ENCODE data around the gene KAZALD1. TPM values are rescaled to one million over a fixed set of nuclear protein-coding genes. Genes with fewer than 3 reads are reported as not detected.

Gene KAZALD1
- polyA plus RNA-seq, 1 of the 3 experiments (the other 2 are of a cell fraction), result 3.0 TPM

GRCh38 chr10:101067356-101068083, 5.7 kb downstream of the KAZALD1 start (continued):
- no peak for TF ChIP-seq NRF1 (IDR thresholded peaks at IDR 0.05; ENCODE audit: low read depth, low read length)
- TF ChIP-seq MAX (IDR thresholded peaks at IDR 0.05; ENCODE audit: low read depth), result peak; percentile 50; the same call in 1 of the 2 replicates
- peak; percentile 84 for TF ChIP-seq CTCF (IDR thresholded peaks at IDR 0.05)
- TF ChIP-seq TAF1 (IDR thresholded peaks at IDR 0.05; ENCODE audit: borderline replicate concordance, low read depth, low read length), result no peak
- peak; percentile 86 for TF ChIP-seq RAD21 (IDR thresholded peaks at IDR 0.05; ENCODE audit: low read length)
- TF ChIP-seq SMC3 (IDR thresholded peaks at IDR 0.05; ENCODE audit: low read depth, low read length), result peak; percentile 96
- peak; percentile 42; the same call in 1 of the 2 replicates for TF ChIP-seq TCF12 (IDR thresholded peaks at IDR 0.05)

GRCh38 chr10:101069441-101069840, 7.7 kb downstream of the KAZALD1 start:
- H3K79me2 ChIP-seq (ENCODE audit: insufficient read depth), result no peaks in the 10 kb centered on the region
- WGBS (ENCODE audit: low lambda C conversion rate), result 87% methylated on average over 5 of the region's 5 CpGs
- ChIA-PET CTCF (interaction anchor here (0.6 to 18.9 kb wide), 12 partner anchors 9 to 143 kb away, joined by 3 to 234 read pairs (median 20); partner anchors contain the start of genes PDZD7 and SFXN3), POLR2A (no interaction called here)
- peaks cover 4% of the 10 kb centered on the region for H3F3A ChIP-seq (replicated peaks; ENCODE audit: insufficient read depth)
- no peak overlapping the region for H3K4me3 ChIP-seq (ENCODE audit: low read depth in 2 of 2, low read length in 1 of 2)
- H3K9ac ChIP-seq, result no peak overlapping the region
- no peak overlapping the region for H2AFZ ChIP-seq (ENCODE audit: low read depth)
- 0 out of 2 replicates have a peak, but pooled peaks cover 12% of the 10 kb centered on the region for H3K27me3 ChIP-seq (ENCODE audit: insufficient read depth)
- H3K36me3 ChIP-seq (replicated peaks in 1 of 2; ENCODE audit: control insufficient read depth in 1 of 2, insufficient read depth in 2 of 2, low read length in 1 of 2), result no peaks in the 10 kb centered on the region
- H3K9me2 ChIP-seq, result no peaks in the 10 kb centered on the region
- DNase-seq, result no peak
- peaks cover 0 to 15% of the 10 kb centered on the region in 2 experiments; a peak in 1 of 4 replicates for H3K4me1 ChIP-seq (ENCODE audit: control insufficient read depth in 1 of 2, insufficient read depth in 2 of 2, low read depth in 1 of 2, low read length in 1 of 2)
- H4K20me1 ChIP-seq (ENCODE audit: insufficient read depth), result no peaks in the 10 kb centered on the region
- no peak overlapping the region for H3K27ac ChIP-seq (ENCODE audit: low read depth in 2 of 2, low read length in 1 of 2)
- no peak overlapping the region for H3K4me2 ChIP-seq
- no peak for TF ChIP-seq GABPA (IDR thresholded peaks at IDR 0.05; ENCODE audit: low read depth)
- no peak for TF ChIP-seq EZH2phosphoT487 (IDR thresholded peaks at IDR 0.05; ENCODE audit: borderline replicate concordance, low read depth)
- H3K9me3 ChIP-seq, result no peaks in the 10 kb centered on the region

- no CpG with 5 or more reads among the region's 3 CpGs for WGBS (ENCODE audit: low lambda C conversion rate)
- POLR2A ChIA-PET, result no interaction called here
- TF ChIP-seq TCF12 (IDR thresholded peaks at IDR 0.05) (no peak), REST (IDR thresholded peaks at IDR 0.05; ENCODE audit: low read depth, low read length) (no peak), GABPA (IDR thresholded peaks at IDR 0.05; ENCODE audit: low read depth) (no peak), USF2 (IDR thresholded peaks at IDR 0.05; ENCODE audit: borderline replicate concordance, low read depth, low read length) (no peak), CTCF (IDR thresholded peaks at IDR 0.05) (no peak), TAF1 (IDR thresholded peaks at IDR 0.05; ENCODE audit: borderline replicate concordance, low read depth, low read length) (no peak), SMC3 (IDR thresholded peaks at IDR 0.05; ENCODE audit: low read depth, low read length) (no peak), POLR2AphosphoS5 (IDR thresholded peaks at IDR 0.05; ENCODE audit: low read depth, low read length) (no peak), RAD21 (IDR thresholded peaks at IDR 0.05; ENCODE audit: low read length) (no peak)
Observed at GRCh38 chr10:101070098-101070497, 8.3 kb downstream of the KAZALD1 start.

More at GRCh38 chr10:101070098-101070497, 8.3 kb downstream of the KAZALD1 start:
- Histone ChIP-seq H3K27me3 (ENCODE audit: insufficient read depth) (0 out of 2 replicates have a peak, but pooled peaks cover 14% of the 10 kb centered on the region), H3K4me1 (ENCODE audit: control insufficient read depth in 1 of 2, insufficient read depth in 2 of 2, low read depth in 1 of 2, low read length in 1 of 2) (peaks cover 0 to 15% of the 10 kb centered on the region in 2 experiments; a peak in 1 of 4 replicates), H3K4me3 (ENCODE audit: low read depth in 2 of 2, low read length in 1 of 2) (no peak overlapping the region), H4K20me1 (ENCODE audit: insufficient read depth) (no peaks in the 10 kb centered on the region), H3K4me2 (no peak overlapping the region), H3K9ac (no peak overlapping the region), H2AFZ (ENCODE audit: low read depth) (no peak overlapping the region), H3K9me3 (no peaks in the 10 kb centered on the region), H3K79me2 (ENCODE audit: insufficient read depth) (no peaks in the 10 kb centered on the region), H3K27ac (ENCODE audit: low read depth in 2 of 2, low read length in 1 of 2) (no peak overlapping the region), H3F3A (replicated peaks; ENCODE audit: insufficient read depth) (peaks cover 4% of the 10 kb centered on the region), H3K9me2 (no peaks in the 10 kb centered on the region), H3K36me3 (replicated peaks in 1 of 2; ENCODE audit: control insufficient read depth in 1 of 2, insufficient read depth in 2 of 2, low read length in 1 of 2) (no peaks in the 10 kb centered on the region)
- CTCF ChIA-PET, result interaction anchor here (0.6 to 18.9 kb wide), 9 partner anchors 9 to 70 kb away, joined by 3 to 234 read pairs (median 25); partner anchors contain the start of genes PDZD7 and SFXN3
- DNase-seq, result no peak

Data from SK-N-SH (cell line).